Measurements from ENCODE around the gene PIP5KL1. TPM values are rescaled to one million over a fixed set of nuclear protein-coding genes. Genes with fewer than 3 reads are reported as not detected.

PIP5KL1 gene
- total RNA-seq, 1 donor from 2014 or later, result 0.85 TPM

- intact Hi-C loops (cut with micrococcal nuclease), result no loop called here
- no peak for TF ChIP-seq CTCF (IDR thresholded peaks at IDR 0.05; ENCODE audit: borderline replicate concordance)
- H3K4me3 ChIP-seq, result peak overlapping the region; percentile 91
- H3K4me1 ChIP-seq, result peaks cover 92% of the 10 kb centered on the region
- H3K36me3 ChIP-seq, result no peaks in the 10 kb centered on the region
- no peak for DNase-seq
- H3K9me3 ChIP-seq (replicated peaks), result no peaks in the 10 kb centered on the region
- H3K27me3 ChIP-seq (ENCODE audit: low read depth), result no peaks in the 10 kb centered on the region
- peak overlapping the region; percentile 95 for H3K27ac ChIP-seq (replicated peaks)
Observed at GRCh38 chr9:127977009-127977883, 46.7 kb upstream of the PIP5KL1 start.

GRCh38 chr9:127976498-127976897, 45.9 kb upstream of the PIP5KL1 start:
- Histone ChIP-seq H3K27ac (replicated peaks) (peak overlapping the region; percentile 95), H3K9me3 (replicated peaks) (no peaks in the 10 kb centered on the region), H3K36me3 (no peaks in the 10 kb centered on the region), H3K4me3 (peak overlapping the region; percentile 91), H3K4me1 (peaks cover 92% of the 10 kb centered on the region), H3K27me3 (ENCODE audit: low read depth) (no peaks in the 10 kb centered on the region)
- intact Hi-C loops (cut with micrococcal nuclease), result no loop called here
- no peak for DNase-seq
- TF ChIP-seq CTCF (IDR thresholded peaks at IDR 0.05; ENCODE audit: borderline replicate concordance), result no peak

- peak overlapping the region; percentile 11 for H3K4me3 ChIP-seq
- intact Hi-C loops (cut with micrococcal nuclease), result no loop called here
- no peaks in the 10 kb centered on the region for H3K9me3 ChIP-seq (replicated peaks)
- DNase-seq, result no peak
- no peak for TF ChIP-seq CTCF (IDR thresholded peaks at IDR 0.05; ENCODE audit: borderline replicate concordance)
- H3K27ac ChIP-seq (replicated peaks), result peak overlapping the region; percentile 95
- H3K27me3 ChIP-seq (ENCODE audit: low read depth), result no peaks in the 10 kb centered on the region
- H3K4me1 ChIP-seq, result peaks cover 97% of the 10 kb centered on the region
- H3K36me3 ChIP-seq, result no peaks in the 10 kb centered on the region
Observed at GRCh38 chr9:127975376-127976315, 45.1 kb upstream of the PIP5KL1 start.

GRCh38 chr9:127974769-127975261, 44.2 kb upstream of the PIP5KL1 start:
- DNase-seq, result no peak
- Histone ChIP-seq H3K9me3 (replicated peaks) (no peaks in the 10 kb centered on the region), H3K27me3 (ENCODE audit: low read depth) (no peaks in the 10 kb centered on the region), H3K4me1 (peaks cover 100% of the 10 kb centered on the region), H3K27ac (replicated peaks) (peak overlapping the region; percentile 95), H3K36me3 (no peaks in the 10 kb centered on the region), H3K4me3 (peak overlapping the region; percentile 11)
- TF ChIP-seq CTCF (IDR thresholded peaks at IDR 0.05; ENCODE audit: borderline replicate concordance), result no peak
- intact Hi-C loops (cut with micrococcal nuclease), result no loop called here

GRCh38 chr9:127974001-127974768, 43.6 kb upstream of the PIP5KL1 start:
- Histone ChIP-seq H3K27ac (replicated peaks) (peak overlapping the region; percentile 95), H3K9me3 (replicated peaks) (no peaks in the 10 kb centered on the region), H3K36me3 (no peaks in the 10 kb centered on the region), H3K4me3 (peak overlapping the region; percentile 2), H3K4me1 (peaks cover 100% of the 10 kb centered on the region), H3K27me3 (ENCODE audit: low read depth) (no peaks in the 10 kb centered on the region)
- no peak for TF ChIP-seq CTCF (IDR thresholded peaks at IDR 0.05; ENCODE audit: borderline replicate concordance)
- DNase-seq, result no peak
- intact Hi-C loops (cut with micrococcal nuclease), result no loop called here
